K562 (cell line): Measurements from ENCODE around the gene MYBPHL. TPM values are rescaled to one million over a fixed set of nuclear protein-coding genes. Genes with fewer than 3 reads are reported as not detected.

Experiments
- CBFA2T3 ChIP-seq: fragments of 450-650 bp; IDR thresholded peaks from 2 replicates; pipeline ENCODE4 v1.6.1; 2017
- CCAR2 ChIP-seq: fragments of 200-400 bp; formaldehyde crosslinking; IDR thresholded peaks from 2 replicates; pipeline ENCODE4 v1.6.1; 2017; ENCODE audit warnings: mild to moderate bottlenecking, low read depth, low read length
- COPS2 ChIP-seq: fragments of 450-650 bp; conservative IDR thresholded peaks from 2 replicates; pipeline ENCODE4 v1.6.1; 2016; ENCODE audit warnings: mild to moderate bottlenecking, moderate library complexity
- GABPB2 ChIP-seq: fragments of 250-450 bp; sonication (Bioruptor Pico); conservative IDR thresholded peaks from 2 replicates; pipeline ENCODE4 v1.5.1; 2021; ENCODE audit warnings: mild to moderate bottlenecking
- HMG20A ChIP-seq: fragments of 450-650 bp; formaldehyde crosslinking; conservative IDR thresholded peaks from 2 replicates; pipeline ENCODE4 v1.4.0; 2020; ENCODE audit warnings: mild to moderate bottlenecking, mixed read lengths
- ILF3 ChIP-seq: fragments of 450-650 bp; IDR thresholded peaks from 2 replicates; pipeline ENCODE4 v1.6.1; 2018; ENCODE audit warnings: antibody characterized with exemption, mild to moderate bottlenecking, moderate library complexity, borderline replicate concordance
- ILK ChIP-seq: fragments of 450-650 bp; IDR thresholded peaks from 2 replicates; pipeline ENCODE4 v1.6.1; 2016; ENCODE audit warnings: missing genetic modification characterization, low read depth, mild to moderate bottlenecking, missing compliant biosample characterization, moderate library complexity, borderline replicate concordance
- KAT2B ChIP-seq: IDR thresholded peaks from one replicate; pipeline ENCODE4 v1.6.1; 2012; ENCODE audit warnings: low read depth, mild to moderate bottlenecking, control low read depth, inconsistent platforms, low read length, moderate library complexity
- NBN ChIP-seq: fragments of 450-650 bp; IDR thresholded peaks from 2 replicates; pipeline ENCODE4 v1.6.1; 2016; ENCODE audit warnings: low read depth, mild to moderate bottlenecking
- SMARCC2 ChIP-seq: fragments of 450-650 bp; IDR thresholded peaks from 2 replicates; pipeline ENCODE4 v1.6.1; 2017; ENCODE audit warnings: antibody characterized with exemption, moderate library complexity, mild to moderate bottlenecking, low read depth
- ZBTB7A ChIP-seq: IDR thresholded peaks from 2 replicates; pipeline ENCODE4 v1.6.1; 2011; ENCODE audit warnings: low read depth, mild to moderate bottlenecking, low read length, moderate library complexity, borderline replicate concordance; ENCODE audit not compliant: control insufficient read depth
- ZNF12 ChIP-seq: sonication (generic); formaldehyde crosslinking; IDR thresholded peaks from 2 replicates; pipeline ENCODE4 v1.4.0; 2020; ENCODE audit warnings: mild to moderate bottlenecking, missing genetic modification reagents
- ZNF232 ChIP-seq: sonication (generic); formaldehyde crosslinking; IDR thresholded peaks from 2 replicates; pipeline ENCODE4 v1.8.0; 2022; ENCODE audit warnings: mild to moderate bottlenecking, missing genetic modification reagents
- polyA plus RNA-seq, 8 experiments: library from polyadenylated mRNA; depleted of rRNA in 4 of 8; stranded (reverse) in 5 of 8; unstranded in 3 of 8; fragments of >200 nt; fragmentation: Nextera tagmentation in 2 of 8; fragmentation: Illumina TruSeq in 1 of 8; extraction: Ambion mirVana in 2 of 8; extraction: Trizol in 1 of 8; gene quantifications; 2 replicates each; pipeline versions ENCODE4 v1.2.1 to v1.2.3, GENCODE V29; 2011 to 2014; ENCODE audit warnings: inconsistent platforms in 1 of 8, missing spikeins in 1 of 8
- total RNA-seq, 7 experiments: library from RNA; depleted of rRNA in 6 of 7; stranded (reverse); fragments of >200 nt in 6 of 7; fragmentation: Illumina TruSeq in 2 of 7; extraction: Trizol in 2 of 7; gene quantifications; 2 replicates each; pipeline versions ENCODE4 v1.2.1 to v1.2.3, GENCODE V29; 2011 to 2021; ENCODE audit warnings: low replicate concordance in 1 of 7
- TF ChIP-seq, protein P1 (sequence below): fragments of 200-800 bp; sonication (Bioruptor generic); IDR thresholded peaks from 2 replicates; pipeline ENCODE4 v1.6.1; 2017; ENCODE audit warnings: missing genetic modification characterization, missing compliant biosample characterization
- TF ChIP-seq, protein P2 (sequence below): fragments of 450-650 bp; formaldehyde crosslinking; IDR thresholded peaks from 2 replicates; pipeline ENCODE4 v1.4.0; 2020; ENCODE audit warnings: mild to moderate bottlenecking, moderate library complexity
- TF ChIP-seq, protein P3 (sequence below): fragments of 250-450 bp; sonication (Bioruptor Pico); IDR thresholded peaks from 2 replicates; pipeline ENCODE4 v1.9.0; 2021; ENCODE audit warnings: mild to moderate bottlenecking
- TF ChIP-seq, protein P4 (sequence below): fragments of 250-450 bp; sonication (Bioruptor Pico); IDR thresholded peaks from 2 replicates; pipeline ENCODE4 v1.5.0; 2021; ENCODE audit warnings: mild to moderate bottlenecking, borderline replicate concordance
- TF ChIP-seq, protein P5 (sequence below): fragments of 450-650 bp; IDR thresholded peaks from 2 replicates; pipeline ENCODE4 v1.7.0; 2016; ENCODE audit warnings: borderline replicate concordance
- TF ChIP-seq, protein P6 (sequence below): fragments of 250-450 bp; sonication (Bioruptor Pico); IDR thresholded peaks from 2 replicates; pipeline ENCODE4 v1.8.0; 2022; ENCODE audit warnings: moderate library complexity, mild to moderate bottlenecking, inconsistent platforms

The MYBPHL gene
- total and polyA plus RNA-seq, 9 of the 15 experiments (the other 6 are each of a cell fraction or from before 2014, with no cell fraction given): 0.20 to 1.9 (median 0.33) TPM

DNA sequence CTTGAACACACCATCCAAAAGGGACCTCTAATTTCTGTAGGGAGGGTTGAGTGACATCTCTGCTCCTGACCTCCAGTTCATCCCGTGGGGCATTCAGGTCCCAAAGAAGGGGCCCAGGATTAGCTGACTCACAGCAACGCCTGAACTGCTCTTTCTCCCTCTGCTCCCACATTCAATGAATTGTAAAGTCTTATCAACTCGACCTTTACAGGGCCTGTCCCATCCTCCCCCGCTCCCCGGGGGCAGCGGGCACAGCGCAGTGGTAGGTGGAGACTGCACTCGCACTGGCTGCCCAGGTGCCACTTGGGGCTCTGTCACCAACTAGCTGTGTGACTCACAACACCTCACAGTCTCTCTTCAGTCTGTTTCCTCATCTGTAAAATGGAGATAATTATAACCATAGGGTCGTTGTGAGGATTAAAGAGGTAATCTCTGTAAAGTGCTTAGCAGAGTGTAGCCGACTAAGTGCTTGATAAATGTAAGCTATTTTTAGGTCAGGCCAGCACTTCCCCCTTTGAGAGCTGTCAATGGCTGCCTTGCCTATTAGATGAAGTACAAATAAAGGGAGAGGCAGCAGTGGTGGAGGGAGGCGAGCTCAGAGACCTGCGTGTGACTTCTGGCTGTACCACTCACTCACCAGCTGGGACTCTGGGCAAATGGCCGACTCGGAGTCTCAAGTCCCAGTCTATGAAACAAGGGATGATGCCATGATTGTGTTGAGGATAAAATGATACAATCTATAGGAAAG is 637 bp upstream of the MYBPHL start (continued):
- TF ChIP-seq, protein P1, sequence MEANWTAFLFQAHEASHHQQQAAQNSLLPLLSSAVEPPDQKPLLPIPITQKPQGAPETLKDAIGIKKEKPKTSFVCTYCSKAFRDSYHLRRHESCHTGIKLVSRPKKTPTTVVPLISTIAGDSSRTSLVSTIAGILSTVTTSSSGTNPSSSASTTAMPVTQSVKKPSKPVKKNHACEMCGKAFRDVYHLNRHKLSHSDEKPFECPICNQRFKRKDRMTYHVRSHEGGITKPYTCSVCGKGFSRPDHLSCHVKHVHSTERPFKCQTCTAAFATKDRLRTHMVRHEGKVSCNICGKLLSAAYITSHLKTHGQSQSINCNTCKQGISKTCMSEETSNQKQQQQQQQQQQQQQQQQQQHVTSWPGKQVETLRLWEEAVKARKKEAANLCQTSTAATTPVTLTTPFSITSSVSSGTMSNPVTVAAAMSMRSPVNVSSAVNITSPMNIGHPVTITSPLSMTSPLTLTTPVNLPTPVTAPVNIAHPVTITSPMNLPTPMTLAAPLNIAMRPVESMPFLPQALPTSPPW: peak; percentile 67
- TF ChIP-seq CBFA2T3: peak; percentile 92
- TF ChIP-seq GABPB2 (CRISPR knock-in tag): no peak
- no peak for TF ChIP-seq COPS2
- no peak; the same call in 1 of the 2 replicates for TF ChIP-seq ZBTB7A
- no peak for TF ChIP-seq ILK (tag)
- TF ChIP-seq NBN: 0 out of 2 replicates have a peak, but pooled peaks have one; percentile 32
- no peak for TF ChIP-seq ZNF232 (CRISPR knock-in tag)
- TF ChIP-seq, protein P2, sequence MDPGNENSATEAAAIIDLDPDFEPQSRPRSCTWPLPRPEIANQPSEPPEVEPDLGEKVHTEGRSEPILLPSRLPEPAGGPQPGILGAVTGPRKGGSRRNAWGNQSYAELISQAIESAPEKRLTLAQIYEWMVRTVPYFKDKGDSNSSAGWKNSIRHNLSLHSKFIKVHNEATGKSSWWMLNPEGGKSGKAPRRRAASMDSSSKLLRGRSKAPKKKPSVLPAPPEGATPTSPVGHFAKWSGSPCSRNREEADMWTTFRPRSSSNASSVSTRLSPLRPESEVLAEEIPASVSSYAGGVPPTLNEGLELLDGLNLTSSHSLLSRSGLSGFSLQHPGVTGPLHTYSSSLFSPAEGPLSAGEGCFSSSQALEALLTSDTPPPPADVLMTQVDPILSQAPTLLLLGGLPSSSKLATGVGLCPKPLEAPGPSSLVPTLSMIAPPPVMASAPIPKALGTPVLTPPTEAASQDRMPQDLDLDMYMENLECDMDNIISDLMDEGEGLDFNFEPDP (CRISPR knock-in tag): no peak
- TF ChIP-seq, protein P3, sequence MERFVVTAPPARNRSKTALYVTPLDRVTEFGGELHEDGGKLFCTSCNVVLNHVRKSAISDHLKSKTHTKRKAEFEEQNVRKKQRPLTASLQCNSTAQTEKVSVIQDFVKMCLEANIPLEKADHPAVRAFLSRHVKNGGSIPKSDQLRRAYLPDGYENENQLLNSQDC: no peak
- no peak for TF ChIP-seq CCAR2
- no peak for TF ChIP-seq KAT2B
- TF ChIP-seq SMARCC2: peak; percentile 73; the same call in 1 of the 2 replicates
- no peak for TF ChIP-seq ZNF12 (CRISPR knock-in tag)
- no peak for TF ChIP-seq ILF3
- TF ChIP-seq, protein P4, sequence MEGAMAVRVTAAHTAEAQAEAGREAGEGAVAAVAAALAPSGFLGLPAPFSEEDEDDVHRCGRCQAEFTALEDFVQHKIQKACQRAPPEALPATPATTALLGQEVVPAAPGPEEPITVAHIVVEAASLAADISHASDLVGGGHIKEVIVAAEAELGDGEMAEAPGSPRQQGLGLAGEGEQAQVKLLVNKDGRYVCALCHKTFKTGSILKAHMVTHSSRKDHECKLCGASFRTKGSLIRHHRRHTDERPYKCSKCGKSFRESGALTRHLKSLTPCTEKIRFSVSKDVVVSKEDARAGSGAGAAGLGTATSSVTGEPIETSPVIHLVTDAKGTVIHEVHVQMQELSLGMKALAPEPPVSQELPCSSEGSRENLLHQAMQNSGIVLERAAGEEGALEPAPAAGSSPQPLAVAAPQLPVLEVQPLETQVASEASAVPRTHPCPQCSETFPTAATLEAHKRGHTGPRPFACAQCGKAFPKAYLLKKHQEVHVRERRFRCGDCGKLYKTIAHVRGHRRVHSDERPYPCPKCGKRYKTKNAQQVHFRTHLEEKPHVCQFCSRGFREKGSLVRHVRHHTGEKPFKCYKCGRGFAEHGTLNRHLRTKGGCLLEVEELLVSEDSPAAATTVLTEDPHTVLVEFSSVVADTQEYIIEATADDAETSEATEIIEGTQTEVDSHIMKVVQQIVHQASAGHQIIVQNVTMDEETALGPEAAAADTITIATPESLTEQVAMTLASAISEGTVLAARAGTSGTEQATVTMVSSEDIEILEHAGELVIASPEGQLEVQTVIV: no peak
- TF ChIP-seq, protein P5, sequence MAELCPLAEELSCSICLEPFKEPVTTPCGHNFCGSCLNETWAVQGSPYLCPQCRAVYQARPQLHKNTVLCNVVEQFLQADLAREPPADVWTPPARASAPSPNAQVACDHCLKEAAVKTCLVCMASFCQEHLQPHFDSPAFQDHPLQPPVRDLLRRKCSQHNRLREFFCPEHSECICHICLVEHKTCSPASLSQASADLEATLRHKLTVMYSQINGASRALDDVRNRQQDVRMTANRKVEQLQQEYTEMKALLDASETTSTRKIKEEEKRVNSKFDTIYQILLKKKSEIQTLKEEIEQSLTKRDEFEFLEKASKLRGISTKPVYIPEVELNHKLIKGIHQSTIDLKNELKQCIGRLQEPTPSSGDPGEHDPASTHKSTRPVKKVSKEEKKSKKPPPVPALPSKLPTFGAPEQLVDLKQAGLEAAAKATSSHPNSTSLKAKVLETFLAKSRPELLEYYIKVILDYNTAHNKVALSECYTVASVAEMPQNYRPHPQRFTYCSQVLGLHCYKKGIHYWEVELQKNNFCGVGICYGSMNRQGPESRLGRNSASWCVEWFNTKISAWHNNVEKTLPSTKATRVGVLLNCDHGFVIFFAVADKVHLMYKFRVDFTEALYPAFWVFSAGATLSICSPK: no peak
- TF ChIP-seq HMG20A (CRISPR knock-in tag): no peak
- TF ChIP-seq, protein P6, sequence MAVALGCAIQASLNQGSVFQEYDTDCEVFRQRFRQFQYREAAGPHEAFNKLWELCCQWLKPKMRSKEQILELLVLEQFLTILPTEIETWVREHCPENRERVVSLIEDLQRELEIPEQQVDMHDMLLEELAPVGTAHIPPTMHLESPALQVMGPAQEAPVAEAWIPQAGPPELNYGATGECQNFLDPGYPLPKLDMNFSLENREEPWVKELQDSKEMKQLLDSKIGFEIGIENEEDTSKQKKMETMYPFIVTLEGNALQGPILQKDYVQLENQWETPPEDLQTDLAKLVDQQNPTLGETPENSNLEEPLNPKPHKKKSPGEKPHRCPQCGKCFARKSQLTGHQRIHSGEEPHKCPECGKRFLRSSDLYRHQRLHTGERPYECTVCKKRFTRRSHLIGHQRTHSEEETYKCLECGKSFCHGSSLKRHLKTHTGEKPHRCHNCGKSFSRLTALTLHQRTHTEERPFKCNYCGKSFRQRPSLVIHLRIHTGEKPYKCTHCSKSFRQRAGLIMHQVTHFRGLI: no peak
